Measurements from ENCODE around the gene CALML6. TPM values are rescaled to one million over a fixed set of nuclear protein-coding genes. Genes with fewer than 3 reads are reported as not detected.

The CALML6 gene
- total RNA-seq, 1 donor from 2014 or later, result not detected

- H3K4me3 ChIP-seq, result no peak overlapping the region
- TF ChIP-seq CTCF (IDR thresholded peaks at IDR 0.05), result no peak
- H3K4me1 ChIP-seq, result peaks cover 4 to 22% of the 10 kb centered on the region in 2 donors
- H3K9me3 ChIP-seq, result no peaks in the 10 kb centered on the region
- DNase-seq (ENCODE audit: low spot score in 2 of 2), result peak in 1 of 2 donors; percentile 61
- no peak overlapping the region for H3K27ac ChIP-seq
- H3K36me3 ChIP-seq, result no peaks in the 10 kb centered on the region
- H3K27me3 ChIP-seq, result no peaks in the 10 kb centered on the region
- intact Hi-C loops (cut with DNase I), result no loop called here
Measured at GRCh38 chr1:1910651-1911331, 4.3 kb upstream of the CALML6 start.

DNA sequence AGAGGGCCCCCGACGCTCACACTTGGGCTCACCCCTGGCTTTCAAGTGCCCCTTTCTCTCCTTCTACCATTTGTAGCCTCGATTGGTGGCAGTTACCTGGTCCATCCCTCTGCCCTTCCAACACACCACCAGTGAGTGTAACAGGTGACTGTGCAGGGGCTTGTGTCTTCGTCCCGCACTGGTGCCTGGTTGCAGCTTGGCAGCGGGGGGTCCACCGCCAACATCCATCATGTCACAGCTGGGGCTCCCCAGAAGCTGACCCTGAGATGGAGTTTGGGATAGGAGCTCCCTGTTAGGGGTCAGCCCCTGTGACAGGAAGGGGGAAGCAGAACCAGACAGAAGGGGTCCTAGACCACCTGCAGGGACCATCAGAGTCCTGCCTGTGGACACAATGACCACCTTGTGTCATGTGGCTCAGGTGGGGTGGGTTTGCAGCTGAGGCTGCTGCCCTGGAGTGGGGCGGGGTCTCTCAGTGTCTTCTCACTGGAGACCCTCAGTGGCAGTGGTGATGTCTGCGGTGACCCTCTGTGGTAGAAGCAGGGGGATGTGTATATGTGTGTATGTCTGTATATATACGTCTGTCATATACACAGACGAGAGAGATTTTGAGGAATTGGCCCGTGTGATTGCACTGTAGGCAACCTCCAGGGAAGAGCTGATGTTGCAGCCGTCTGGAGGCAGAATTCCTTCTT lies 3.6 kb upstream of the CALML6 start:
- DNase-seq (ENCODE audit: low spot score in 2 of 2), result peak in 1 of 2 donors; percentile 57
- no peaks in the 10 kb centered on the region for H3K9me3 ChIP-seq
- no peak overlapping the region for H3K4me3 ChIP-seq
- no peaks in the 10 kb centered on the region for H3K36me3 ChIP-seq
- H3K4me1 ChIP-seq, result peaks cover 4 to 19% of the 10 kb centered on the region in 2 donors
- TF ChIP-seq CTCF (IDR thresholded peaks at IDR 0.05), result no peak
- H3K27ac ChIP-seq, result no peak overlapping the region
- intact Hi-C loops (cut with DNase I), result no loop called here
- no peaks in the 10 kb centered on the region for H3K27me3 ChIP-seq

DNA sequence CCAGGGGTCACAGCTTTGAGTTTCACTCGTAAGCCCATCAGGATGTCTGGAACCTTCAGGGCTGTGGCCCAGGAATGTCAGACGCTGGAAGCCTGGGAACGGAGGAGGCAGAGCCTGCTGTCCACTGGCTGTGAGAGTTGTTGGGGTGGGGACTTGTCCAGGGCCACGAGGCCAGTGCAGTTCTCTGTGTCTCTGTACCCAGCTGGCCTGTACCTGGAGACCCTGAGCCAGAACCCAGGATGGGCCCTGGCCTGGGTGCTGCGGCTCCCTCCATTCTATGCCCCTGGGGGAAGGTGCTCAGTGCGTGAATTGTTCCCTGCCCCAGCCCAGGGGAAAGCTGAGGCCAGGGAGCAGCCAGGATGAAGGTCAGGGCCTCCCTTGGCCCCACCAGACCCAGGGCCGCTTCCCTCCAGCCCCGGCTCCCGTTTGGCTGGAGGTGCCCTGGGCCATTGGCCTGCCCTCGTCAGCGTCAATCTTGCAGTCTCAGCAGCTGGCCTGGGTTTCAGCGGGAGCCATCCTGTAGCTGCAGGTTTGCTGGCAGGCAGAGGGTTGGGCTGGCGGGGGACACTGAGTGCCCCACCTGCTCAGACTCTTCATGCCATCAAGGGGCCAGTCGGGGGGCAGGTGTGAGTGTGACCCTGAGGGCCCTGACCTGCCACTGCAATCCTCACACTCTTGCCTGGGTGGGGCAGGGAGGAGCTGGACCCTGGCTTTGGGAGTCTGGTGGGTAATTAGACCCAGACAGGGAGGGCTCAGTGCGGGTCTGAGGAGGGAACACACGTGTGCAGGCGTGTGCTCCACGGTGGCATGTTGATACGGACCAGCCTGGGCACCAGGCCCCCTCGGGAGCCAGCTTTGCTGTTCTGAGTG lies 724 bp upstream of the CALML6 start:
- no peak for TF ChIP-seq CTCF (IDR thresholded peaks at IDR 0.05)
- no peak for DNase-seq (ENCODE audit: low spot score in 2 of 2)
- peaks cover 11% of the 10 kb centered on the region in 2 donors for H3K4me1 ChIP-seq
- H3K9me3 ChIP-seq, result no peaks in the 10 kb centered on the region
- no peaks in the 10 kb centered on the region for H3K36me3 ChIP-seq
- no peak overlapping the region for H3K4me3 ChIP-seq
- no peak overlapping the region for H3K27ac ChIP-seq
- H3K27me3 ChIP-seq, result no peaks in the 10 kb centered on the region
- intact Hi-C loops (cut with DNase I), result no loop called here

- H3K4me1 ChIP-seq, result peaks cover 7% of the 10 kb centered on the region in 2 donors
- H3K4me3 ChIP-seq, result no peak overlapping the region
- no peaks in the 10 kb centered on the region for H3K36me3 ChIP-seq
- no peak overlapping the region for H3K27ac ChIP-seq
- intact Hi-C loops (cut with DNase I), result no loop called here
- no peak for TF ChIP-seq CTCF (IDR thresholded peaks at IDR 0.05)
- H3K27me3 ChIP-seq, result no peaks in the 10 kb centered on the region
- no peaks in the 10 kb centered on the region for H3K9me3 ChIP-seq
- no peak for DNase-seq (ENCODE audit: low spot score in 2 of 2)
Measured at GRCh38 chr1:1915911-1916840, 1.1 kb downstream of the CALML6 start.

DNA sequence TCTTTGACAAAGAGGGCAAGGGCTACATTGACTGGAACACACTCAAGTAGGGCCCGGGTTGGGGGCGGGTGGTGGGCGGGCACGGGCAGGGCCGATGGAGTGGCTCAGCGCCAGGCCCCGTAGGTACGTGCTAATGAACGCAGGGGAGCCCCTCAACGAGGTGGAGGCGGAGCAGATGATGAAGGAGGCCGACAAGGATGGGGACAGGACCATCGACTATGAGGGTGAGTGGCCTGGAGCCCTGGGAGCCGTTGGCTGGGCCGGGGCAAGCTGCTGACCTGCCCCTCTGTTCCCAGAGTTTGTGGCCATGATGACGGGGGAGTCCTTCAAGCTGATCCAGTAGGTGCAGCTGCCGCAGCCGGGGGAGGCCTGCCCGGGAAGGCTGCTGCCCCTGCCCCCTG lies 1.8 kb downstream of the CALML6 start:
- peaks cover 7% of the 10 kb centered on the region in 2 donors for H3K4me1 ChIP-seq
- no peaks in the 10 kb centered on the region for H3K9me3 ChIP-seq
- intact Hi-C loops (cut with DNase I), result no loop called here
- no peaks in the 10 kb centered on the region for H3K36me3 ChIP-seq
- TF ChIP-seq CTCF (IDR thresholded peaks at IDR 0.05), result no peak
- H3K4me3 ChIP-seq, result no peak overlapping the region
- no peak overlapping the region for H3K27ac ChIP-seq
- no peak for DNase-seq (ENCODE audit: low spot score in 2 of 2)
- H3K27me3 ChIP-seq, result no peaks in the 10 kb centered on the region

Measured in ascending aorta (tissue), 2 donors.